ENCODE results near the gene TMEM131.
"Not testable (repeated sequence)": the region's sequence is repeated elsewhere in the genome, so short reads cannot be mapped to it uniquely, and the experiment has no call there.

Gene TMEM131

DNA sequence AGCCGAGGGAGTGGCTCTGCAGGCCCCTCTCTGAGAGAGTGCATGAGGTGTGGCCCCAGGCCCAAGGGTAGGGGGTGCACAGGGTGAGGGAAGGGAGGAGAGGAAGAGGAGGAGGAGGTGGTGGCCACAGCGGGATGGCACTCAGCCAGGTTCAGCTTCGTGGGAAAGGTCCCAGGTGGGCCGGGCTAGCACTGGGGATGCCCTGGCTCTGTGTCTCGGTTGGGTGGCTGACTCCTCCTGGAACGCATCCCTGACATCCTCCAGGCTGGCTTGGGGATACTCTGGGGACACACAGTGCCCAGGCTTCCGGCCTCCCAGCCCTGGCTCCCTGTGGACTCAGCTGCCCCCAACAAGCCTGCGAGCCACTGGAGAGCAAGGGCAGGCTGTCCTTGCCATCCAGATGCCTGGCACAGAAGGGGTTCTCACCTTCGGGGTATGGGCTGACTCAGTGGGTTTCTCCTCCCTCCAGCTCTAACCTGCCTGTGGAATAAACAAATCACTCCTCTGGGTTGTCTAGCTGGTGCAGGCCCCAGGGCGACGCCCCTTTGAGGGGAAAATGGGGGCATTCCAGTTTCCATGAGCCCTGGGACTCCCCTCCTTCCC is 283.0 kb downstream of the TMEM131 start:
- TF ChIP-seq, protein P1, sequence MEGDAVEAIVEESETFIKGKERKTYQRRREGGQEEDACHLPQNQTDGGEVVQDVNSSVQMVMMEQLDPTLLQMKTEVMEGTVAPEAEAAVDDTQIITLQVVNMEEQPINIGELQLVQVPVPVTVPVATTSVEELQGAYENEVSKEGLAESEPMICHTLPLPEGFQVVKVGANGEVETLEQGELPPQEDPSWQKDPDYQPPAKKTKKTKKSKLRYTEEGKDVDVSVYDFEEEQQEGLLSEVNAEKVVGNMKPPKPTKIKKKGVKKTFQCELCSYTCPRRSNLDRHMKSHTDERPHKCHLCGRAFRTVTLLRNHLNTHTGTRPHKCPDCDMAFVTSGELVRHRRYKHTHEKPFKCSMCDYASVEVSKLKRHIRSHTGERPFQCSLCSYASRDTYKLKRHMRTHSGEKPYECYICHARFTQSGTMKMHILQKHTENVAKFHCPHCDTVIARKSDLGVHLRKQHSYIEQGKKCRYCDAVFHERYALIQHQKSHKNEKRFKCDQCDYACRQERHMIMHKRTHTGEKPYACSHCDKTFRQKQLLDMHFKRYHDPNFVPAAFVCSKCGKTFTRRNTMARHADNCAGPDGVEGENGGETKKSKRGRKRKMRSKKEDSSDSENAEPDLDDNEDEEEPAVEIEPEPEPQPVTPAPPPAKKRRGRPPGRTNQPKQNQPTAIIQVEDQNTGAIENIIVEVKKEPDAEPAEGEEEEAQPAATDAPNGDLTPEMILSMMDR (IDR thresholded peaks at IDR 0.05; ENCODE audit: low read depth, low read length) = no peak
- DNase-seq (ENCODE audit: extremely low read depth, low read depth) = no peak

DNA sequence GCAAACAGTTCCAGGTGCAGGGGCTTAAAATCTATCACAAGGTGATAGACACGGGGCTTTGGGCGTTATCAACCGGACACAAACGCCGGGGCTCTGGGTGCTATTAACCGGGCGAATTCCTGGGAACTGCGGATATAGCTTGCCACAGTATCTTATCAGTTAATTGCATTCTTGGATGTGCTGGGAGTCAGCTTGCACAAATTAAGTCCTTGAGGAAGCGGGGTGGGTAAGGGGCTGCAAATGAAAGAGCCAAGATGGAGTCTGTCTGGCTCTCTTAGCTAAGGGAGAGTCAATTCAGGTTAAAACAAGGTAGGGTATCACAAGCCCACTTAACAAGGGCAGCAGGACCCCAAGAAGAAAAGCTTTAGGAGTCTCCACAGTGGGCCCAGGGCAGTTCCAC is 283.6 kb downstream of the TMEM131 start:
- DNase-seq (ENCODE audit: extremely low read depth, low read depth) = not testable (repeated sequence)

DNA sequence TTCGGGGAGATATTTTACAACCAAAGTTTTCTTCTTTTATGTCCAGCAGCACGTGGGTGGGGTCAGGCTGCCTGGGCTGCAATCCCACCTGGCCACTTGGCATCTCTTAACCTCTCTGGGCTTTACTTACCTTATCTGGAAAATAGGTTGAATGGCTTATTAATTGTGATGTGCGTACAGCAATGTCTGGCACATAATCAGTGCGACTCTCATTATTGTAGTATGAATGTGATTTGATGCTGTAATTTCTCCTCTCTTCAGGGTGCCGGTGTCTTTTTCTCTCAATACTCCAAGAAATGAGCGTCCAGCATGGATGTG is 284.4 kb downstream of the TMEM131 start:
- TF ChIP-seq, protein P1 (IDR thresholded peaks at IDR 0.05; ENCODE audit: low read depth, low read length) = no peak
- DNase-seq (ENCODE audit: extremely low read depth, low read depth) = no peak

DNA sequence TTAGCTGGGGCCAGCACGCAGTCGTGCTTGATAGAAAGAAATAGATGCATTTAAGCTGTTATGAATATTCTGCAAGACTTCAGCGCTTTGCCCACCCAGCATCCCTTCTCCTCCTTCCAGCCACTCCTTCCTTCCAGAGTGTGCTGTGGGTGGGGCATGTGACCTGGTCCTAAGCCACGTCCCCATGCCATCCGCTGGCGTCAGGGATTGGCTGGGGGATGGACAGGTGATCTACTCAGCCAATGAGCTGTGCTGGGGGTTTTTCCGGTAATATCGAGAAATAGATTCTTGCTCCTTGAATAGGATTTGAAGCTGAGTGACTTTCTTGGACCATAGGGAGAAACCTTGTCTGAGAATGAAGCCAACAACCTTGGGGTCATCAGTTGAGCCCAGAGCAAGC is 287.1 kb downstream of the TMEM131 start:
- TF ChIP-seq, protein P1 (IDR thresholded peaks at IDR 0.05; ENCODE audit: low read depth, low read length) = no peak
- no peak for DNase-seq (ENCODE audit: extremely low read depth, low read depth)

DNA sequence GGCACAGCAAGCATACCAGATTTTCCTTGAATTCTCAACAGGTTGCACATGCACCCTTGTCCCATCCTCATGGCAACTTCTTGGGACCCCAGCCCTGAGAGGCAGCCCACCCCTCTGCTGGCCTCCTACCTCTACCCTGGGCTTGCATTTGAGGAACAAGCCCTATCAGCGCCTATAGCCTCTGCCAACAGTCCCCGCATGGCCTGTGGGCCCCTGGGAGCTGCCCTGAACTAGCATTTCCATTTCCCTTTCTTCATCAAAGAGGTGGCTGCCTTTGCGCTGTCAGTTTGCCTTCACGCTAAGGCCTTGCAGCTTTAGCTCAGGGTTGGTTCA is 287.7 kb downstream of the TMEM131 start:
- DNase-seq (ENCODE audit: extremely low read depth, low read depth) = no peak
- TF ChIP-seq, protein P1 (IDR thresholded peaks at IDR 0.05; ENCODE audit: low read depth, low read length) = no peak

DNA sequence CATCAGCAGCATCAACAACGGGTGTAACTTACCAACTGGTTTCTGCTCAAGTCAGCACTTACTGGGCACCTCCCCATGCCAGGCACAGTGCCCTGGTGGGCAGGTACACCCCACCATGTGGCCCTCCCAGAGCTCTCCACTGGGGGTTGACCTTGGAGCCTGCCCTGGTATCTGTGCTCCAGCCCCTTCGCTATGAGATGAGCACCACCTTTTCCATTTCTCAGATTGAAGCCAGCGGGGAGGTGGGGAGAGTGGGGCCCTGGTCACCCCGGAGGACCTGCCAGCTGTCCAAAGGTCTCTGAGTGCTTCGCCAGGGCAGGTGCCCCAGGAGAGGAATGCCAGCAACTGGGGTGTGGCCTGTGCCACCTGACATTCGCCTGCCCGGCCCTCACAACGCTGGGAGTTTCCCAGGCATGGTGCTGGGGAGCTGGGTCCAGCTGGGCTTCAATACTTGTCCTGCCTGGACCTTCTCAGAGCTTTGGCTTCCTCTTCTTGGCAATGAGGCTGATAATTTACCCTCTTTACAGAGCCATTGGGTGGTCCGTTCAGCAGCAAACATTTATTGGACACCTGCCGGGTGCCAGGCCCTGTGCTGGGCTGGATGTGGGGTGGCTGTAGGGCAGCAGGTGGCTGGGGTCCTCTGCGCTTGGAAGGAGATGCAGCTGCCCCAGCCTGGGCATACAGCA is 288.2 kb downstream of the TMEM131 start:
- no peak for DNase-seq (ENCODE audit: extremely low read depth, low read depth)
- TF ChIP-seq, protein P1 (IDR thresholded peaks at IDR 0.05; ENCODE audit: low read depth, low read length) = no peak

DNA sequence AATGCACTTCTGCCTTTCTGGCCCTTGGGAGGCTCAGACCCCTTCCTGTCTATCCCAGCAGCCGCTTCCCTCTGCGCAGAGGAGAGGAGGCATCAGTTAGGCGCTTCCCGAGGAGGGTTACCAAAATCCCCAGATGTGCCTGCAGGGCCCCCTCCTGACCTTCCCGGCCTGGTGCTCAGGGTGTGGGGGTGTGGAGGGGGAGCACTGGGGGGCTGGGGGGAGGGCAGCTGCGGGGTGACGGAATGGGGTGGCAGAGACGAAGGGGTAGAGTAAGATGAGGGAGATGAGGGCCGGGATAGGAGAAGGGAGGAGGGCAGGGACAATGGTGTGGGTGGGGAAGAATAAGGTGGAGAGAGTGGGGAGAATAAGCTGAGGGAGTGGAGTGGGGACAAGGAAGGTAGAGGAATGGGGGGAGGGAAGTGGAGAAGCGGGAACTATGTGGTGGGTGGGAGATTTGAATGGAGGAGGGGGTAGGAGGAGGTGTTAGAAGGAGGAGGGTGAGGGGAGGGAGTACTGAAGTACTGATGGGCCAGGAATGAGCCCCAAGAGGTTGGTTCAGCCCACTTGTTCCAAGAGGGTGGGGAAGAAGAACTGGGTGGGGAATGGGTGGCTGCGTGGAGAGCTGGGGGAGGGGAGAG is 288.9 kb downstream of the TMEM131 start:
- TF ChIP-seq, protein P1 (IDR thresholded peaks at IDR 0.05; ENCODE audit: low read depth, low read length) = no peak
- DNase-seq (ENCODE audit: extremely low read depth, low read depth) = no peak

Data from AG09319 (cell line).